SU-DHL-6 (cell line): ENCODE data around the gene PRKCE.
A peak's percentile ranks its signal among the peaks of the same experiment; 100 is the strongest.

Experiments
- H2AFZ ChIP-seq: fragments of 200-600 bp; sonication (generic); 2 replicates; pipeline ENCODE4 v1.6.1; 2014; ENCODE audit warnings: low read depth, mild to moderate bottlenecking, moderate library complexity, mixed read lengths, antibody characterized with exemption, low read length; ENCODE audit not compliant: severe bottlenecking
- H3F3A ChIP-seq: fragments of 200-600 bp; shearing (Covaris generic); 2 replicates; pipeline ENCODE4 v1.6.0; 2016; ENCODE audit warnings: antibody characterized with exemption, mild to moderate bottlenecking; ENCODE audit not compliant: insufficient read depth
- H3K27ac ChIP-seq: fragments of 200-600 bp; sonication (generic); 2 replicates; pipeline ENCODE4 v1.5.1; 2016; ENCODE audit warnings: low read depth, mild to moderate bottlenecking, low read length, moderate library complexity, mixed read lengths
- H3K27me3 ChIP-seq: fragments of 200-600 bp; sonication (generic), shearing (Covaris generic); 2 replicates; pipeline ENCODE4 v1.6.0; 2014; ENCODE audit warnings: mild to moderate bottlenecking, low read length
- H3K36me3 ChIP-seq: fragments of 200-600 bp; sonication (generic); 2 replicates; pipeline ENCODE4 v1.6.1; 2014; ENCODE audit warnings: mild to moderate bottlenecking, low read length, mixed read lengths
- H3K4me2 ChIP-seq: fragments of 300-600, 200-600 bp; shearing (Covaris generic), sonication (generic); 2 replicates; pipeline ENCODE4 v1.6.0; 2014; ENCODE audit warnings: low read length, low read depth, mild to moderate bottlenecking; ENCODE audit not compliant: poor library complexity, severe bottlenecking
- H3K4me3 ChIP-seq: fragments of 200-600 bp; sonication (generic); 2 replicates; pipeline ENCODE4 v1.5.1; 2014; ENCODE audit warnings: antibody characterized with exemption, low read length, mild to moderate bottlenecking, mixed read lengths; ENCODE audit not compliant: insufficient read depth, poor library complexity, severe bottlenecking
- H3K79me2 ChIP-seq: fragments of 200-600 bp; sonication (generic); 2 replicates; pipeline ENCODE4 v1.6.1; 2014; ENCODE audit warnings: mild to moderate bottlenecking, low read length, moderate library complexity; ENCODE audit not compliant: insufficient read depth
- H3K9ac ChIP-seq: fragments of 200-600 bp; sonication (generic); 2 replicates; pipeline ENCODE4 v1.7.0; 2014; ENCODE audit warnings: mild to moderate bottlenecking, low read length
- H3K9me2 ChIP-seq: fragments of 200-600 bp; sonication (generic); replicated peaks from 2 replicates; pipeline ENCODE4 v1.6.1; 2014; ENCODE audit warnings: low read length; ENCODE audit not compliant: insufficient read depth
- H3K9me3 ChIP-seq: fragments of 200-600 bp; sonication (generic); 2 replicates; pipeline ENCODE4 v1.6.1; 2014; ENCODE audit warnings: low read length, mixed read lengths; ENCODE audit not compliant: insufficient read depth
- H4K20me1 ChIP-seq: fragments of 200-600 bp; sonication (generic); 2 replicates; pipeline ENCODE4 v1.6.1; 2014; ENCODE audit warnings: low read depth, mild to moderate bottlenecking, antibody characterized with exemption, low read length, moderate library complexity, mixed read lengths
- CTCF ChIP-seq: fragments of 200-600 bp; sonication (generic); IDR thresholded peaks from one replicate; pipeline ENCODE4 v1.5.1; 2017; ENCODE audit warnings: antibody characterized with exemption, mild to moderate bottlenecking, low read length, moderate library complexity; ENCODE audit not compliant: insufficient read depth, poor library complexity, severe bottlenecking
- EZH2phosphoT487 ChIP-seq: fragments of 200-600 bp; sonication (generic), shearing (Covaris generic); conservative IDR thresholded peaks from 2 replicates; pipeline ENCODE4 v1.6.1; 2018; ENCODE audit warnings: mild to moderate bottlenecking, antibody characterized with exemption, low read length, moderate library complexity, mixed read lengths

Gene PRKCE

GRCh38 chr2:45836740-45837139, 185.3 kb downstream of the PRKCE start:
- H3F3A ChIP-seq = no peaks in the 10 kb centered on the region
- no peak overlapping the region for H3K4me3 ChIP-seq
- no peaks in the 10 kb centered on the region for H3K79me2 ChIP-seq
- no peaks in the 10 kb centered on the region for H3K9me2 ChIP-seq
- H3K27ac ChIP-seq = peak overlapping the region; percentile 30
- peak overlapping the region; percentile 12; the same call in 1 of the 2 replicates for H3K9ac ChIP-seq
- H3K9me3 ChIP-seq = no peaks in the 10 kb centered on the region
- H3K27me3 ChIP-seq = no peaks in the 10 kb centered on the region
- H3K4me2 ChIP-seq = peak overlapping the region; percentile 22
- no peaks in the 10 kb centered on the region for H3K36me3 ChIP-seq
- TF ChIP-seq EZH2phosphoT487 = no peak
- no peak for TF ChIP-seq CTCF
- no peaks in the 10 kb centered on the region for H4K20me1 ChIP-seq
- no peak overlapping the region for H2AFZ ChIP-seq

- H3K4me3 ChIP-seq = no peak overlapping the region
- TF ChIP-seq CTCF (no peak), EZH2phosphoT487 (no peak)
- H3F3A ChIP-seq = no peaks in the 10 kb centered on the region
- no peaks in the 10 kb centered on the region for H3K79me2 ChIP-seq
- no peaks in the 10 kb centered on the region for H3K9me3 ChIP-seq
- H2AFZ ChIP-seq = no peak overlapping the region
- H3K36me3 ChIP-seq = no peaks in the 10 kb centered on the region
- no peak overlapping the region for H3K27ac ChIP-seq
- no peaks in the 10 kb centered on the region for H3K27me3 ChIP-seq
- H3K9me2 ChIP-seq = no peaks in the 10 kb centered on the region
- no peaks in the 10 kb centered on the region for H4K20me1 ChIP-seq
- H3K4me2 ChIP-seq = no peak overlapping the region
- H3K9ac ChIP-seq = no peak overlapping the region
Observed at GRCh38 chr2:45837812-45838341, 186.4 kb downstream of the PRKCE start.

GRCh38 chr2:45839508-45840251, 188.2 kb downstream of the PRKCE start:
- Histone ChIP-seq H4K20me1 (no peaks in the 10 kb centered on the region), H3K36me3 (no peaks in the 10 kb centered on the region), H3K9me3 (no peaks in the 10 kb centered on the region), H2AFZ (no peak overlapping the region), H3F3A (no peaks in the 10 kb centered on the region), H3K4me3 (no peak overlapping the region), H3K79me2 (no peaks in the 10 kb centered on the region), H3K27ac (no peak overlapping the region), H3K27me3 (no peaks in the 10 kb centered on the region), H3K9me2 (no peaks in the 10 kb centered on the region), H3K9ac (no peak overlapping the region), H3K4me2 (no peak overlapping the region)
- no peak for TF ChIP-seq EZH2phosphoT487

- H2AFZ ChIP-seq = no peak overlapping the region
- H3K9me3 ChIP-seq = no peaks in the 10 kb centered on the region
- no peak for TF ChIP-seq EZH2phosphoT487
- no peak overlapping the region for H3K27ac ChIP-seq
- H3K27me3 ChIP-seq = no peaks in the 10 kb centered on the region
- H3K79me2 ChIP-seq = no peaks in the 10 kb centered on the region
- no peaks in the 10 kb centered on the region for H3F3A ChIP-seq
- no peak overlapping the region for H3K9ac ChIP-seq
- H4K20me1 ChIP-seq = no peaks in the 10 kb centered on the region
- H3K4me2 ChIP-seq = no peak overlapping the region
- H3K4me3 ChIP-seq = no peak overlapping the region
- H3K9me2 ChIP-seq = no peaks in the 10 kb centered on the region
- H3K36me3 ChIP-seq = no peaks in the 10 kb centered on the region
Observed at GRCh38 chr2:45840481-45840880, 189.0 kb downstream of the PRKCE start.
